Fibroblast of peridontal ligament (primary cell): ENCODE measurements around the gene ZNF574.
A peak's percentile ranks its signal among the peaks of the same experiment; 100 is the strongest.

Experiments used
- DNase-seq: peaks from one replicate; pipeline ENCODE4 v3.0.0-alpha.2; 2010; ENCODE audit errors: extremely low read depth

ZNF574 gene

GRCh38 chr19:42124386-42124901 lies 48.5 kb downstream of the ZNF574 start:
- no peak for DNase-seq

- DNase-seq = no peak
These were observed 49.6 kb downstream of the ZNF574 start for GRCh38 chr19:42125536-42125935.

GRCh38 chr19:42126574-42126973 lies 50.6 kb downstream of the ZNF574 start:
- DNase-seq = no peak

- DNase-seq = peak; percentile 65
These were observed 53.7 kb downstream of the ZNF574 start for GRCh38 chr19:42129399-42130253.

- no peak for DNase-seq
These were observed 54.2 kb downstream of the ZNF574 start for GRCh38 chr19:42130254-42130573.
